ENCODE results near the gene SOX1. TPM values are rescaled to one million over a fixed set of nuclear protein-coding genes. Genes with fewer than 3 reads are reported as not detected.

The SOX1 gene
- not detected for total RNA-seq
- total RNA-seq (2013) = not detected

DNA sequence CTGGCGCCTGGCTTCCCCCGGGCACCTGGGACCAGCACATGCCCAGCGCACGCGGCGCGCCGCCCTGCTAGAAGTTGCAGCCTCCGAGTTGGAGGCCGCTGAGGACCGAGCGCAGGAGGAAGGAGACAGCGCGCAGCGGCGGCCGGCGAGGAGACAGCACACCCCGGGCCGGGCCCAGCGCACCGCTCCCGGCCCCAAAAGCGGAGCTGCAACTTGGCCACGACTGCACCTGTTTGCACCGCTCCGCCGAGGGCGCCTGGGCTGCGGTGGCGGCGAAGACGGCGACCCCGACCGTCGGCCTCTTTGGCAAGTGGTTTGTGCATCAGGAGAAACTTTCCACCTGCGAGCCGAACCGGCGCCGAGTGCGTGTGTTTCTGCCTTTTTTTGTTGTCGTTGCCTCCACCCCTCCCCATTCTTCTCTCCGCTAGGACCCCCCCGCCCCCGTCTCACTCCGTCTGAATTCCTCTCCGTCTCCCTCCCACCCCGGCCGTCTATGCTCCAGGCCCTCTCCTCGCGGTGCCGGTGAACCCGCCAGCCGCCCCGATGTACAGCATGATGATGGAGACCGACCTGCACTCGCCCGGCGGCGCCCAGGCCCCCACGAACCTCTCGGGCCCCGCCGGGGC is at the start of gene SOX1:
TSS of gene SOX1 (plus strand) at position 34 of the 626 bp plus-strand sequence. CDS start at position 544, 510 bp downstream.
- H3K36me3 Mint-ChIP-seq = peaks cover 18% of the 10 kb centered on the region
- Histone ChIP-seq H3K4me1 (ENCODE audit: control insufficient read depth, insufficient read depth, low read length) (peaks cover 16% of the 10 kb centered on the region), H3K4me3 (ENCODE audit: low read length) (peak within 1 kb of the TSS; percentile 19), H3K36me3 (ENCODE audit: control insufficient read depth, insufficient read depth, low read length) (no peaks in the 10 kb centered on the region), H3K9me3 (ENCODE audit: control insufficient read depth, insufficient read depth, low read length) (peaks cover 16% of the 10 kb centered on the region), H3K27me3 (ENCODE audit: control insufficient read depth, insufficient read depth, low read length) (peaks cover 55% of the 10 kb centered on the region), H3K27ac (ENCODE audit: low read length) (no peak within 1 kb of the TSS)
- intact Hi-C loops (cut with micrococcal nuclease) = no loop called here
- ATAC-seq = no peak
- H3K4me1 Mint-ChIP-seq = peaks cover 5 to 6% of the 10 kb centered on the region in 2 donors
- H3K4me3 Mint-ChIP-seq = peak within 1 kb of the TSS; percentile 73
- peak in 1 of 2 donors; percentile 12 for DNase-seq
- H3K27me3 Mint-ChIP-seq (ENCODE audit: low read depth in 2 of 2) = peaks cover 46 to 56% of the 10 kb centered on the region in 2 donors
- 10% methylated on average over 66 of the region's 66 CpGs for WGBS (ENCODE audit: insufficient coverage)
- peaks cover 3 to 4% of the 10 kb centered on the region in 2 donors for H3K9me3 Mint-ChIP-seq
- H3K27ac Mint-ChIP-seq = no peak within 1 kb of the TSS
- TF ChIP-seq, protein P1, sequence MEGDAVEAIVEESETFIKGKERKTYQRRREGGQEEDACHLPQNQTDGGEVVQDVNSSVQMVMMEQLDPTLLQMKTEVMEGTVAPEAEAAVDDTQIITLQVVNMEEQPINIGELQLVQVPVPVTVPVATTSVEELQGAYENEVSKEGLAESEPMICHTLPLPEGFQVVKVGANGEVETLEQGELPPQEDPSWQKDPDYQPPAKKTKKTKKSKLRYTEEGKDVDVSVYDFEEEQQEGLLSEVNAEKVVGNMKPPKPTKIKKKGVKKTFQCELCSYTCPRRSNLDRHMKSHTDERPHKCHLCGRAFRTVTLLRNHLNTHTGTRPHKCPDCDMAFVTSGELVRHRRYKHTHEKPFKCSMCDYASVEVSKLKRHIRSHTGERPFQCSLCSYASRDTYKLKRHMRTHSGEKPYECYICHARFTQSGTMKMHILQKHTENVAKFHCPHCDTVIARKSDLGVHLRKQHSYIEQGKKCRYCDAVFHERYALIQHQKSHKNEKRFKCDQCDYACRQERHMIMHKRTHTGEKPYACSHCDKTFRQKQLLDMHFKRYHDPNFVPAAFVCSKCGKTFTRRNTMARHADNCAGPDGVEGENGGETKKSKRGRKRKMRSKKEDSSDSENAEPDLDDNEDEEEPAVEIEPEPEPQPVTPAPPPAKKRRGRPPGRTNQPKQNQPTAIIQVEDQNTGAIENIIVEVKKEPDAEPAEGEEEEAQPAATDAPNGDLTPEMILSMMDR (IDR thresholded peaks at IDR 0.05) = no peak

DNA sequence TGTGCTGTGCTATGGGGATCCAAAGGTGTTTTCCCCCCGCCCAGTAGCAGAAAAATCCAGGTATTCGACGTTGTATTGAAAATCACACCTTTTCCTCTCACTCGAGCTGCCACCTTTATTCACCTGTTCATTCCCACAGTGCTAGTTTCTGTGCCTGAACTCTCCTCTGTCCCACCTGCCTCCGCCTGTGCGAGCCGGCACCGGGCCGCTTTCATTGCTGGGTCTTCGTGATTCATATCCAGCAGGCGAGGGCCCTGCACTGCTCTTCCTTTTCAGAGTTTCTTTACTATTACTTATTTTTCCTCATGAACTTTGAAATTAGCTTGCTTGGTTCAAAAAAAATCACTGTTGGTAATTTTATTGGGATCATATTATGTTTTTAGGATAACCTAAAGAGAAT is 42.4 kb upstream of the SOX1 start:
- H3K27me3 Mint-ChIP-seq (ENCODE audit: low read depth in 2 of 2) = peaks cover 2 to 7% of the 10 kb centered on the region in 2 donors
- no peak for ATAC-seq
- no peaks in the 10 kb centered on the region for H3K9me3 Mint-ChIP-seq
- no peak for DNase-seq
- H3K27me3 ChIP-seq (ENCODE audit: control insufficient read depth, insufficient read depth, low read length) = no peaks in the 10 kb centered on the region
- H3K27ac Mint-ChIP-seq = no peak overlapping the region
- H3K36me3 ChIP-seq (ENCODE audit: control insufficient read depth, insufficient read depth, low read length) = no peaks in the 10 kb centered on the region
- WGBS (ENCODE audit: insufficient coverage) = 92% methylated on average over 11 of the region's 11 CpGs
- no peak overlapping the region for H3K4me3 Mint-ChIP-seq
- no peak overlapping the region for H3K27ac ChIP-seq (ENCODE audit: low read length)
- no peaks in the 10 kb centered on the region for H3K4me1 Mint-ChIP-seq
- TF ChIP-seq, protein P1 (IDR thresholded peaks at IDR 0.05) = no peak
- intact Hi-C loops (cut with micrococcal nuclease) = no loop called here
- no peaks in the 10 kb centered on the region for H3K9me3 ChIP-seq (ENCODE audit: control insufficient read depth, insufficient read depth, low read length)
- H3K36me3 Mint-ChIP-seq = no peaks in the 10 kb centered on the region
- H3K4me1 ChIP-seq (ENCODE audit: control insufficient read depth, insufficient read depth, low read length) = no peaks in the 10 kb centered on the region
- no peak overlapping the region for H3K4me3 ChIP-seq (ENCODE audit: low read length)

DNA sequence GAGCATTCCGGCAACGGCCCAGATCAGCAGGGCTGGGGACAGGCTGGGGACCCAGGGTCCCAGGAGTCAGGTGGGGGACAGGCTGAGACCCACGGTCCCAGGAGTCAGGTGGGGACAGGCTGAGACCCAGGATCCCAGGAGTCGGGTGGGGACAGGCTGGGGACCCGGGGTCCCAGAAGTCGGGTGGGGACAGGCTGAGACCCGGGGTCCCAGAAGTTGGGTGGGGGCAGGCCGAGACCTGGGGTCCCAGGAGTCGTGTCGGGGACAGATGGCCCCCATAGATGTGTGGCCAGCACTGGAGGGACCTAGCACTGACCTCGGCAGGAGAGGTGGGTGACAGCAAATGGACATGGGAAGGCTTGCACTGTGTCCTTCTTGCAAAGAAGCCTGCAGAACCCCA is 39.7 kb upstream of the SOX1 start:
- no peaks in the 10 kb centered on the region for H3K4me1 Mint-ChIP-seq
- H3K4me3 Mint-ChIP-seq = no peak overlapping the region
- H3K27me3 Mint-ChIP-seq (ENCODE audit: low read depth in 2 of 2) = peaks cover 2 to 7% of the 10 kb centered on the region in 2 donors
- H3K27ac ChIP-seq (ENCODE audit: low read length) = no peak overlapping the region
- no peaks in the 10 kb centered on the region for H3K9me3 ChIP-seq (ENCODE audit: control insufficient read depth, insufficient read depth, low read length)
- intact Hi-C loops (cut with micrococcal nuclease) = no loop called here
- H3K27me3 ChIP-seq (ENCODE audit: control insufficient read depth, insufficient read depth, low read length) = no peaks in the 10 kb centered on the region
- DNase-seq = no peak
- H3K36me3 Mint-ChIP-seq = no peaks in the 10 kb centered on the region
- no peaks in the 10 kb centered on the region for H3K36me3 ChIP-seq (ENCODE audit: control insufficient read depth, insufficient read depth, low read length)
- H3K4me3 ChIP-seq (ENCODE audit: low read length) = no peak overlapping the region
- no peak overlapping the region for H3K27ac Mint-ChIP-seq
- H3K4me1 ChIP-seq (ENCODE audit: control insufficient read depth, insufficient read depth, low read length) = no peaks in the 10 kb centered on the region
- TF ChIP-seq, protein P1 (IDR thresholded peaks at IDR 0.05) = no peak
- no peak for ATAC-seq
- H3K9me3 Mint-ChIP-seq = no peaks in the 10 kb centered on the region
- WGBS (ENCODE audit: insufficient coverage) = 81% methylated on average over 11 of the region's 11 CpGs

DNA sequence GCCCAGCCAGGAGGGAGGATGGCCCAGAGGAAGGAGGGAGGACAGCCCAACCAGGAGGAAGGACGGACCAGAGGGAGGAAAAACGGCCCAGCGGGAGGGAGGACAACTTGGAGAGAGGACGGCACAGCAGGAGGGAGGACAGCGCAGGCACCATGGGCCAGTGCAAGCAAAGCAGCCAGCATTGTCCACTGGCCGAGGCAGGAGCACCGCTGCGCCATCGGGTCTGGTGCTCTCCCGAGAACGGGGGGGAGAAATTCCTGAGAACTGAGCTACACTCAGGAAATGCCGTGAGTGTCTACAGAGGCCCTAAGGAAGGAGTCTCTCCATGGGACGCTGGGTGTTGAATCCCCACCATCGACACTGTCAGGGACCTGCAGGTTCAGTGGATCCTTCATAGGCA is 38.5 kb upstream of the SOX1 start:
- no peak overlapping the region for H3K4me3 Mint-ChIP-seq
- DNase-seq = no peak
- no peaks in the 10 kb centered on the region for H3K4me1 ChIP-seq (ENCODE audit: control insufficient read depth, insufficient read depth, low read length)
- 88% methylated on average over 14 of the region's 14 CpGs for WGBS (ENCODE audit: insufficient coverage)
- no peak overlapping the region for H3K4me3 ChIP-seq (ENCODE audit: low read length)
- H3K27me3 ChIP-seq (ENCODE audit: control insufficient read depth, insufficient read depth, low read length) = no peaks in the 10 kb centered on the region
- H3K36me3 ChIP-seq (ENCODE audit: control insufficient read depth, insufficient read depth, low read length) = no peaks in the 10 kb centered on the region
- TF ChIP-seq, protein P1 (IDR thresholded peaks at IDR 0.05) = no peak
- no peaks in the 10 kb centered on the region for H3K4me1 Mint-ChIP-seq
- H3K36me3 Mint-ChIP-seq = no peaks in the 10 kb centered on the region
- peaks cover 2 to 7% of the 10 kb centered on the region in 2 donors for H3K27me3 Mint-ChIP-seq (ENCODE audit: low read depth in 2 of 2)
- ATAC-seq = peak in 1 of 3 donors; percentile 22
- H3K27ac Mint-ChIP-seq = no peak overlapping the region
- no peaks in the 10 kb centered on the region for H3K9me3 ChIP-seq (ENCODE audit: control insufficient read depth, insufficient read depth, low read length)
- no peaks in the 10 kb centered on the region for H3K9me3 Mint-ChIP-seq
- intact Hi-C loops (cut with micrococcal nuclease) = no loop called here
- H3K27ac ChIP-seq (ENCODE audit: low read length) = no peak overlapping the region
